HG03097 (cell line): Measurements from ENCODE around the gene CYB561A3.

Experiments used
- ATAC-seq: cut with Tn5 transposase; IDR thresholded peaks from one replicate; pipeline ENCODE4 v1.9.1; 2021; ENCODE audit not compliant: unreplicated experiment, low FRiP score

CYB561A3 gene

DNA sequence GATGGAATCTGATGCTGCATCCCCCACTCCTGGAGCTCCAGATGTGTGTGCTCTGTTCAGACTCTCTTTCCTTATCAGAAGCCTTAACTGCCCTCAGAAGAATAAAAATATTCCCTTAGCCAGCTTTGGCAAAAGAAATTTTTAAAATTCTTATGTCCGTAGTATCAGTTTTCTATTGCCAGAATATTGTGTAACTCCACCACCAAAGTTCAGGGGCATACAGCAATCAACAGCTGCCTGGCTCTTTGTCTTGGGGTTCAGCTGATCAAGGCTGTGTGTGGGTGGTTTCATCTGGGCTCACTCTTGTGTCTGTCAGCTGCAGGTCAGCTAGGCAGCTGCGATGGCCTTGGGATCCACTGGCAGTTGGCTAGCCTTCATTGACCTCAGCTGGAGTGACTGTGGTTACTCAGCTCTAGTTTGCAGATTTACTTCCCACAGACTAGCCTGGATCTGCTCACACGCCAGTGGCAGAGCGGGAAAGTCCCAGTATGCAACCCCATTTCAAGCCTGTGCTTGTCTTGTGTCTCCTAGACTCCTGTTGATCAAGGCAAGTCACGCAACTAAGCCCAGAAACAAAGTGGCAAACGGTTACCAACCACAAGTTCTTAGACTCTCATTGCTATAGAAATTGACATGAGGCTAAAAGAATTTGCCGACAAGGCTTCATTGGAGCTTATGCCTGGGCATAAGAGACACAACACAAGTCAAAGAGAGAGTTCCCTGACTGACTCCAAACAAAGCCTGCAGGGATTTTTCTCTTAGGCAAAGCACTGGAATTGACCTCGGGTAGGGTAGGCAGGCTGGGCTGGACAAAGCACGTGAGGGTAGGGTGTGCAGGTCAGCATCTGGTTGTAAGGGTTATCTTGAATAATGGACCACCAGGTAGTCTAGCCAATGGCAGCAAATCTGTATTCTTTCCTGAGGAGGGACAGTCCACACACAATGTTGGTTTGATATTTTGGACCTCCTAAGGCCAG, 8.0 kb upstream of the CYB561A3 start:
- ATAC-seq, result no peak

DNA sequence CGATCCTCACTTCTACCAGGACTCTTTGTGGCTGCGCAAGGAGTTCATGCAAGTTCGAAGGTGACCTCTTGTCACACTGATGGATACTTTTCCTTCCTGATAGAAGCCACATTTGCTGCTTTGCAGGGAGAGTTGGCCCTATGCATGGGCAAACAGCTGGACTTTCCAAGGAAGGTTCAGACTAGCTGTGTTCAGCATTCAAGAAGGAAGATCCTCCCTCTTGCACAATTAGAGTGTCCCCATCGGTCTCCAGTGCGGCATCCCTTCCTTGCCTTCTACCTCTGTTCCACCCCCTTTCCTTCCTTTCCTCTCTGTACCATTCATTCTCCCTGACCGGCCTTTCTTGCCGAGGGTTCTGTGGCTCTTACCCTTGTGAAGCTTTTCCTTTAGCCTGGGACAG, 7.0 kb upstream of the CYB561A3 start:
- ATAC-seq, result no peak

DNA sequence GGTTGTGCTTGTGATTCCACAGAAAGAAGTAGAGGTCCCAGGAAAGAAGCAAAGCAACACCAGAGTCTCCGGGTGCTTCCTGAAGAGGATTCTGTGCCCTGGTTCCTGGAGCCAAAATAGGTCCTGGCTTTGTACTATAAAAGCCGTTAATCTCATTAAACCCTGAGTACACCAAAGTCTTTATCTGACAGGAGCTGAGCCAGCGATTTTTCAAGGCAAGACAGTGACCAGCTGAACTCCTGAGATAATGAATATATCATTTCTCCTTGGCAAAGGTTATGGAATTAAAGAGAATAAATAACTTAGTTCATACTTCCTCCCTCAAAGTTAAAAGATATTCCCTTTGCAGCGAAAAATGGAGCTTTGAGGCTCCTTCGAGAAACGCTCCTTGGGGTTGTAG, 5.7 kb upstream of the CYB561A3 start:
- ATAC-seq, result no peak

DNA sequence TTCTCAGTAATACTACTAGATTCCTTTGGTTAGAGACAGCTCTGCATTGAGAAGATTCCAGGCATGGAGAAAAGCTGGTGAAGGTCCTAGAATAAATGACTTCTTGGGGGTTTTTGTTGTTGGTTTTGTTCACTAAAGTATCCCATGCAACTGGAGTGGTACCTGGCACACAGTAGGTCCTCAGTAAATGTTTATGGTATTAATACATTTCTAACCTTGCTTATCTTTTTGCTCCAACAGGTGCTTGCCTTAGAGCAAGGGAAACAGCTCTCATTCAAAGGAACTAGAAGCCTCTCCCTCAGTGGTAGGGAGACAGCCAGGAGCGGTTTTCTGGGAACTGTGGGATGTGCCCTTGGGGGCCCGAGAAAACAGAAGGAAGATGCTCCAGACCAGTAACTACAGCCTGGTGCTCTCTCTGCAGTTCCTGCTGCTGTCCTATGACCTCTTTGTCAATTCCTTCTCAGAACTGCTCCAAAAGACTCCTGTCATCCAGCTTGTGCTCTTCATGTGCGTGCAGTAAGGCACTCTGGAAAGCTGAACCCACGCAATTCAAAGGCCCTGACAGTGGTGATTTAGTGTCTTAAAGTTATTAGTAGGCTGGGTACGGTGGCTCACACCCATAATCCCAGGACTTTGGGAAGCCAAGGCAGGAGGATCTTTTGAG, 2.5 kb upstream of the CYB561A3 start:
- no peak for ATAC-seq

DNA sequence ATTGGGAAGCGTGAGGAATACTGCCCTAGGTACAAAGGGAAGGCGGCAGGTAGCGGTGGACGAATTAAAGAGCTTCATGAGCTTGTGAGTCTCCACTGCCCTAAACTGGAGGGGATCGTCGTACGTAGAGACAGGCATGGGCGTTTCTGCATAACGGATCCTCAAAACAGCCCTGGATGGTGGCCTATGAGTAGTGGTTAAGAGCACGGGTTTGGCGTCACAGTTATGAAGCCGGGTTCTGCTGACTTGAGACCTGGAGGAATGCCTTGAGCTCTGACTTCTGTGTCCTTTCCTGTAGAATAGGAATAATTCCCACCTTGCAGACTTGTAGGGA, 827 bp upstream of the CYB561A3 start:
- no peak for ATAC-seq

DNA sequence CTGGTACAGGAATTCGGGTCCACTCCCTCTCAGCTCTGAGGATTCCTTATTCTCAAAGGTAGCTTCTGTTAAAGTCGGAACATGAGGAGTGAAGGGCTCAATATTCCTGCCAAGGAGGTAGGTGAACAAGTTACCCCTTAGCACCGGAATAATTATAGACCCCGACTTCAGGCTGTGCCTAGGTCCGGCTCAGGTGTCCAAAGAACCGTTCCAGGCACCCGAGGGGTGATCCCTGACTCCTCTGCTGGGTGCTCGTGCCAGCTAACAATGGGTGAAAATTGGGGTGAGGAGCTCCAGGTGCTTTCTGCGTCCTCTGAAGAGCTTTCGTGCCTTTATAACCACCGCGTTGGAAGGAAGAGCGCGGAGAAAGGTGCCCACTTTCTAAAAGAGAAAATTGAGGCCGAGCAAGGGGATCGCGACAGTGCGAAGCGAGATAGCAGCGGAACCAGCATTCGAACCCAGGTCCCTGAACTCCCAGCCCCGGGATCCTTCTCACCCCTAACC, 393 bp downstream of the CYB561A3 start:
- no peak for ATAC-seq

DNA sequence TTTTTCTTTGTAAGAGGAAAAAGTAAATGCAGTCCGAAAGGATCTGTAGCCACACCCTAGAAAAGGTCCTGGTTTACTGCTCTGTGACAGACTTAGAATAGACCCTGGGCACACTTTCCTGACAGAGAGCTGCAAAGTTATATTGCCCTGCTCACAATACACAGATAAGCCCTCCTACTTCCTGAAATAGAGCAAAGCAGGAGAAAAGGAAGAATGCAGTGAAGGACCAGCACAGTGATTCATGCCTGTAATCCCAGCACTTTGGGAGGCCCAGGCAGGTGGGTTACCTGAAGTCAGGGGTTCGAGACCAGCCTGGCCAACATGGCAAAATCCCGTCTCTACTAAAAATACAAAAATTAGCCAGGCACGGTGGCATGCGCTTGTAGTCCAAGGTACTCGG, 2.2 kb downstream of the CYB561A3 start:
- ATAC-seq, result no peak

DNA sequence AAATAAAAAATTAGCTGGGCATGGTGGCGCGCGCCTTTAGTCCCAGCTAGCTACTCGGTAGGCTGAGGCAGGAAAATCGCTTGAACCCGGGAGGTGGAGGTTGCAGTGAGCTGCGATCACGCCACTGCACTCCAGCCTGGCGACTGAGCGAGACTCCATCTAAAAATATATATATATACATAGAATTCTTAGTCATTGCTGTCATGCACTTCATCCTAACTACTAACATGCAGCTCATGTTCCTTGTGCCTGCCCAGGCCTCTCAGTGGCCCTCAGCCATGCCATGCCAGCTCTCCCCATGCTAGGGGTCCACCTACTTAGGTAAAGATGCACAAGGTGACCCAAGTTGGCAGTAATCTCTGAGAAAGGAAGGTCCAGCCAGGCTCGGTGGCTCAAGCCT, 3.1 kb downstream of the CYB561A3 start:
- no peak for ATAC-seq

DNA sequence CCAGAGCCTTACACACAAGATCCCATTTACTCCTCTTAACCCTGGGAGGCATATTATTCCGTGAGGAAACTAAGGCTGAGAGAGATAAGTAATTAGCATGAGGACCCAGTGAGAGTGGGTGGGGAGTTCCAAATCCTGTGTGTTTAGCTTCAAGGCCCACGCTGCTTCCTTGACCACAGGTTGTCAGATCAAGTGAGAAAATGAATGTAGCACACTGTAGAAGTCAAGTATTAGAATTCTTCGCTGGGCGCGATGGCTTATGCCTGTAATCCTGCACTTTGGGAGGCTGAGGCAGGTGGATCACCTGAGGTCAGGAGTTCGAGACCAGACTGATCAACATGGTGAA, 3.8 kb downstream of the CYB561A3 start:
- ATAC-seq, result no peak

DNA sequence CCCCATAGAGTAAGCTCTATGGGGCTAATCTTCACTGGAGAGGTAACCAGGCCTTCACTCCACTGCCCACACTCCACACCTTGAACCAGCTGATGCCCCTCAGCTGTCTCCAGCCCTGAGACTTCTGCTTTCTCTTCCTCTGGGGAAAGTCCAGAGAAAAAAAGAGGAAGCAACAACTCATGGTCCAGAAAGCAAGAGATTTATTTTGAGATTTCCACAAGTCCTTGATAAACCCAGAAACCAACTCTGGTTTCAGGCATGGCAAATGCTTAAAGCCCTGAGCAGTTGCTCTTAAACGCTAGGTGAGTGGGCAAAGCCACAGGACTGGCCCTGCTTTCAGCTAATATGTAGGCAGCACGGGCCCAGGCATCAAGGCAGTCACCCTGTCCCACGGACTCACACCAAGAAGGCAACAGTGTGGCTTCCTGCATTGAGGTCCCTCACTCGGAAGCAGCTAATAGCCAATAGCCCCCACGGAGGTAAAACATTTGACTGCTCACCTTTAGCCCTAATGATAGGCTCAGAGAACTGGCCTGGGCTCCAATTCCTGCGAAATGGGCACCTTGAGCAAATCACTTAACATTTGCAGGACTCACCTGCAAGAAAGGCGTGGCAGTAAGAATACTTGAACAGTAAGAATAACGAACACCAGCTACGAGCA, 4.3 kb downstream of the CYB561A3 start:
- peak; percentile 39 for ATAC-seq

DNA sequence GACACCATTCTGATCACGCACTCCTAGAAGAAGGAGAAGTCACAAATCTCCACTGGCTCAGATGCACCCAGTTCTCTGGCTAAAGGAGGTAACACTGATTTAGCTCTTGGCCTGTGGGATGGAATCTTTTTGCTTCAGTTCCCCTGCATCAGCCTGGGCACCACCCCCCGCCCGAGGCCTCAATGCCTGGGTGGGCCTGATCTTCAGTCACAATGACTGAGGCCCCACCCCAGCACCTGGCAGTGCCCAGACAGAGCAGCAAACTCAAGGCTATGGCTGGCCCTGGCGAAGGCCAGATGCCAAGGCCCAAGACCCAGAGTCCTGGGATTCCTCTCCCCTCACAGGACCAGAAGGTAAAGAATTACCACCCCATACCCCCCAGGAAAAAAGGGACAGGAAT, 5.0 kb downstream of the CYB561A3 start:
- ATAC-seq, result no peak

DNA sequence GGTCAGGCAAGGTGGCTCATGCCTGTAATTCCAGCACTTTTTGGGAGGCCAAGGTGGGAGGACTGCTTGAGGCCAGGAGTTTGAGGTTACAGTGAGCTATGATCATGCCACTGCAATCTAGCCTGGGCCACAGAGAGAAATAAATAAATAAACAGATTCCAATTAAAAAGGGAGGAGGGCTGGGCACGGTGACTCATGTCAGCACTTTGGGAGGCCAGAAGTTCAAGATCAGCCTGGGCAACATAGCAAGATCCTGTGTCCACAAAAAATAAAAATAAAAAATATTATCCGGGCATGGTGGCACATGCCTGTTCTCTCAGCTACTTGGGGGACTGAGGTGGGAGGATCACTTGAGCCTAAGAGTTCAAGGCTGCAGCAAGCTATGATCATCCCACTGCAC, 7.5 kb downstream of the CYB561A3 start:
- ATAC-seq, result no peak

DNA sequence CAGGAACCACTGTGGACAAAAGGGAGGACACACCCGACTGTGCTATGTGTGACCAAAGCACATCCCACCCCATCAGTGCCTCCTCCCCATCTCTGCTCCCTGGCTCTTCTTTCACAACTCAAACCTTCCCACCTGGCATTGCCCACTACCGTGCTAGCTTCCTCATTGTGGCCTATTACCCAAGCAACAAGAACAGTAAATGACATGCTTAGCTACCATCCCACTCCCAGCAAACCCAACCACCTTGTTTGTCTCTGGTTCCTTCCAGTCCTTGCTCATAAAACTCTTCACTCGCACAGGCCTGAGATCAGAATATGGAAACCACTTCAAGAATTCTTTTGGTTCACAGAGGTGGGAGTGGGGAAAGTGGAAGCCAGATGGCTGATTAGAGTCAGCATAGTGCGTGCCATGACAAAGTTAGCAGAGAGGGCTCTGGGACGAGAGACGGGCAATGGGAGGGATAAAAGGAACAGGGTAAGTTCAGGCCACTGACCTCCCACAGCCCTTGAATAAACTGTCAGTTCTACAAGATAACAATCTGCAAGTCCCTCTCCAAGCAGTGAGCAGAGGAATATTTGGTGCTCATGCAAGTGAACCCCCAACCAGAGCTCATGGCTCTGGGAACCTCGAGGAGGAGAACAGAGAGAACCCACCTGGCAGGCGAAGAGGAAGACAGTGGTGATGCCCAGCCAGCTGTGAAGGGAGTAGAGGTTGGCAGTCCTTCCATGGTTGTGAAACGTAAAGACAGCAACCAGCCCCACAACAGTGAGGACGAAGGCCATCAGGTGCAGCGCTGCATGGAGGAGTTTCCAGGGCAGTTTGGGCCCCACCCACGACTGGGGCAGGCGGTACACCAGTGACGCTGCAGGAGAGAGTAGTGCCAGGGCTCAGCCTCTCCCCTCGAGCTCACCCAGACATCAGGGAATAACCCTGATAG, 8.3 kb downstream of the CYB561A3 start:
- no peak for ATAC-seq

DNA sequence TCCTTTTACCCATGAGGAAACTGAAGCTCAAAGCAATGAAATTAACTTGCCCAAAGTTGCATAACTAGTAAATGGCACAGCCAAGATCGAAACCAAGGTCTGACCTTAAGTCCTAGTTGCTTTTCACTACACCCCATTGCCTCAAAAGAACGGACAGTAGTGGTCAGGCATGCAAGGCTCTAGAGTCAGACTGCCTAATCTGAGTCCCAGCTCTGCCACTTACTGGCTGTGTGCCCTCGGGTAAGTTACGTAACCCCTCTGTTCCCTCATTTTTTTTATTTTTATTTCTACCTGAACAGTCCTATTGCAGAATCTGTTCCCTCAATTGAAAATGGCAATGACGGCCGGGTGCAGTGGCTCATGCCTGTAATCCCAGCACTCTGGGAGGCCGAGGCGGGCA, 9.6 kb downstream of the CYB561A3 start:
- no peak for ATAC-seq

DNA sequence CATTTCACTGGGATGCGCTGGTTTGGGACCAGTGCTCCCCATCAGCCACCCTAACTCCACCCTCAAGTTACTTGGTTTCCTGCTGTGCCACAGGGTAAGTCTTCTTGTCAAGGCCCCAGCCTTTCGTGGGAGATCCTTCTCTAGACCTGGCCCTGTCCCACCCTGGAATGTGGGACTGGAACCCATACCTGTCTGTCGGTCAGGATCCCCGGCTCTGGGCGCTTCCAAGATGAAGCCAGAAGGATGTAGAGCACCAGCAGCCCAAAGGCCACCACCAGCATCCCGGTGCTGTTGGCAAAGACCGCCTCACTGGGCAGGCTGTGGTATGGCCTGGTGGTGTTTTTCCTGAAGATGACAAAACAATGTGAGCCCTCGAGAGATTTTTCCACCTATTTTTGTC, 10.9 kb downstream of the CYB561A3 start:
- ATAC-seq, result no peak

DNA sequence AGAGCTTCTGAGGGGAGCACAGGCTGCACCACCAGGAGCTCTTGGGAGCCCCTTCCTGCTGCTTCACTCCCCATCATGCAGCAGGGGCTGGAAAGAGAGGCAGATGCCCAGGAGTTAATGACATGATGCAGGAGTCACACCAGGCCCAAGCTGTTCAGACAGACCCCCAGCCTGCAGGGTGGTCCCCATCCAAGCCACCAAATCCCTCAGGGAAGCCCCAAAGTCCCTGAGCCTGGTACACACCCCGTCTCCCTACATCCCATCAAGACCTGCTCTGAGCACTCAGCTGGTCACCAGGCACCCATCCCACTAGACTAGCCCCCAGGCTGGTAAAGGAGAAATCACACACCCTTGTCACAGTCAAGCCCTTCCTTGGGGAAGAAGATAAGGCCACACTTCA, 11.3 kb downstream of the CYB561A3 start:
- ATAC-seq, result no peak

DNA sequence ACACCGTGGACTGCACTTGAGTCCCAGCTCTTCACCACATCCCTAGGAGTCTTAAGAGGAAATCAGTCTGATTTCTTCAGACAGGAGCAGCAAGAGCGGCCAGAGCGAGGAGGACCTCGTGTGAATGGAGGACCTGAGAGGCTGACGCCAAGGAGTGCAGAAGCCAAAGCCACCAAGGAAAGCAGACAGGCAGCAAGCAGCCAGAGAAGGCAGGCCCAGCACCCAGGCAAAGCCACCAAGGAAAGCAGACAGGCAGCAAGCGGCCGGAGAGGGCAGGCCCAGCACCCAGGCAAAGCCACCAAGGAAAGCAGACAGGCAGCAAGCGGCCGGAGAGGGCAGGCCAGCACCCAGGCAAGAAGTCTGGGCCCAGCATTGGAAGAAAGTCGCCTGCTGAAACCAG, 11.8 kb downstream of the CYB561A3 start:
- ATAC-seq, result no peak

DNA sequence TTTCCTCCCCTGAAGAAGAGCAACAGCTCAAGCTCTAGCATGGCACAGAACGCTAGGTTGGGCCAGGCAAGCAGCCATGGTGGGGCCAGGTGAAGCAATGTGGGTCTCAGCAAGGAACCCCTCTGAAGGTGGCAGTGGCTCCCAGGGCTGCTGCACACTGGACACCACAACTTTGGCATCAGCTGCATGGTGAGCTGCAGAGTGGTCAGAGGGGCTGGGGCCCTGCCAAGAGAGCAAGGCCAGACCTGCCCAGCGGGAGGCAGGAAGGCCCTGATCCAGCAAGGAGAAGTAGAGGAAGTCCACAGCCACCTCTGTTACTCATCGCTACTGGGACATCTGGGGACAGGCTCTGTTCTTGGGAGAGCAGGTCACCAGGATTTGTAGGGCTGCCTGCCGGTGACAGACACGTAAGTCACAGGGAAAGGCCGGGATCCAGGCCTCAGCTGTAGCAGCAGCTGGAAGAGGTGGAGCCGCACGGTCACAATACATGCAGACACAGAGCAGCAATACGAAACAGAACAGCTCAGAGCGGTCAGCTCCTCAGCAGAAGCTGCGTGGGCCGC, 12.4 kb downstream of the CYB561A3 start:
- ATAC-seq, result no peak

DNA sequence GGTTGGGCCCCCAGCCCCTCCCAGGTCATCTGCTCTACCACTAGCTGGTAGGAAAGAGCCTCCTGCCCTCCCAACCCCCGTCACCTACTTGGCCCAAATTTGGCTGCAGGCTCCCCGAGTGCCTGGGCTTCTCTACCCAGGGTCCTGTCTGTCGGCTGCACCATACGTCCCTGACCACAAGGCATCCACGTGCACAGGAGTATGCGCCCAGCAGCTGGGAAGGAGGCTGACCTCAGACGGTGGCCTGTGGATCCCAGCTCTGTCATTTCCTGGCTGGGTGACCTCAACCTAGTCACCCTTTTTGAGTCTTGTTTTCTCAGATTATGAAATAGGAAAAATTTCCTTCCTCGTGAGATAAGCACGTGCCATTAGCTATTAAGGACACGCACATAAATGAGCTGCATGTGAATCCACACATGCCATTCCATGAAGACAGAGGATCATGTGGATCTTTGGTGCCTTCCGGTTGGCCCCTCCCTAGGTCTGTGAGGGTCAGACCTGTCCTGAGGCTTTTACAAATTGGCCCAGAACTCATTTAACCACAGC, 13.7 kb downstream of the CYB561A3 start:
- no peak for ATAC-seq
